ENCODE results near the gene OGFOD3. TPM values are rescaled to one million over a fixed set of nuclear protein-coding genes. Genes with fewer than 3 reads are reported as not detected.
A peak's percentile ranks its signal among the peaks of the same experiment; 100 is the strongest.
"Not testable (repeated sequence)": the region's sequence is repeated elsewhere in the genome, so short reads cannot be mapped to it uniquely, and the experiment has no call there.

The OGFOD3 gene
- polyA plus RNA-seq, 6 donors from 2014 or later, result 22.8 to 31.6 (median 26.1) TPM

DNA sequence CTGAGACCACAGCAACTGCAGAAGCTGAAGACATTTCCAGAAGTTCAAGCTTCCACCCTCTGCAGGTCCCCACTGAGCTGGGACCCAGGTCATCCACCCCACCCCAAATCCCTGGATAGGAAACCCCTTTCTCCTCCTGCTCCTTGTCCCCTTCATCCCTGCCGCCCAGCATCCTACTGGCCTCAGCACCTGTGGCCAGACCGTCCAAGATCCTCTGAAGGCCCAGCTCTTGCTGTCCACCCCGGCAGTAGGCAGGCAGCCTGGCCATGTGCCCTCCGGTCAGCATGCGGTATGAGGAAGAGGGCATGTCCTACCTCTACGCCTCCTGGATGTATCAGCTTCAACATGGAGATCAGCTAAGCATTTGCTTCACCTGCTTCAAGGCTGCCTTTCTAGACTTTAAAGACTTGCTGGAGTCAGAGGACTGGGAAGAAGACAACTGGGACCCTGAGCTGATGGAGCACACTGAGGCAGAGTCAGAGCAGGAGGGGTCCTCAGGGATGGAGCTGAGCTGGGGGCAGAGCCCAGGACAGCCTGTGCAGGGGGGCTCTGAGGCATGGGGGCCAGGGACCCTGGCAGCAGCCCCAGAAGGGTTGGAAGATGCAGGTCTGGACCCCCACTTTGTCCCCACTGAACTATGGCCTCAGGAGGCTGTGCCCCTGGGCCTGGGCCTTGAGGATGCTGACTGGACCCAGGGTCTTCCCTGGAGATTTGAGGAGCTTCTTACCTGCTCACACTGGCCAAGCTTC lies 56.3 kb downstream of the OGFOD3 start:
- Mint-ChIP-seq H3K27me3 (peaks cover 13 to 36% (median 29%) of the 10 kb centered on the region in 3 donors), H3K4me1 (peaks cover 4 to 7% (median 7%) of the 10 kb centered on the region in 3 donors), H3K9me3 (peaks cover 0 to 2% (median 0%) of the 10 kb centered on the region in 7 donors), H3K36me3 (no peaks in the 10 kb centered on the region), H3K27ac (no peak overlapping the region), H3K4me3 (no peak overlapping the region)
- no peak for DNase-seq
- no peak for ATAC-seq (ENCODE audit: low read depth in 2 of 2)

DNA sequence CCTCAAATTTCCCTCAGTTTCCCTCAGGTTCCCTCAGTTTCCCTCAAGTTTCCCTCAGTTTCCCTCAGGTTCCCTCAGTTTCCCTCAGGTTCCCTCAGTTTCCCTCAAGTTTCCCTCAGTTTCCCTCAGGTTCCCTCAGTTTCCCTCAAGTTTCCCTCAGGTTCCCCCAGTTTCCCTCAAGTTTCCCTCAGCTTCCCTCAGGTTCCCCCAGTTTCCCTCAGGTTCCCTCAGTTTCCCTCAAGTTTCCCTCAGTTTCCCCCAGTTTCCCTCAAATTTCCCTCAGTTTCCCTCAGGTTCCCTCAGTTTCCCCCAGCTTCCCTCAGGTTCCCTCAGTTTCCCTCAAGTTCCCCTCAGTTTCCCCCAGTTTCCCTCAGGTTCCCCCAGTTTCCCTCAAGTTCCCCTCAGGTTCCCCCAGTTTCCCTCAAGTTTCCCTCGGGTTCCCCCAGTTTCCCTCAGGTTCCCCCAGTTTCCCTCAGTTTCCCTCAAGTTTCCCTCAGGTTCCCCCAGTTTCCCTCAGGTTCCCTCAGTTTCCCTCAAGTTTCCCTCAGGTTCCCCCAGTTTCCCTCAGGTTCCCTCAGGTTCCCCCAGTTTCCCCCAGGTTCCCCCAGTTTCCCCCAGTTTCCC lies 58.8 kb downstream of the OGFOD3 start:
- not testable (repeated sequence) for H3K27ac Mint-ChIP-seq; ATAC-seq (ENCODE audit: low read depth in 2 of 2); H3K36me3 Mint-ChIP-seq; H3K4me1 Mint-ChIP-seq; H3K4me3 Mint-ChIP-seq; H3K9me3 Mint-ChIP-seq; DNase-seq
- peaks cover 8 to 41% (median 28%) of the 10 kb centered on the region in 3 donors for H3K27me3 Mint-ChIP-seq

DNA sequence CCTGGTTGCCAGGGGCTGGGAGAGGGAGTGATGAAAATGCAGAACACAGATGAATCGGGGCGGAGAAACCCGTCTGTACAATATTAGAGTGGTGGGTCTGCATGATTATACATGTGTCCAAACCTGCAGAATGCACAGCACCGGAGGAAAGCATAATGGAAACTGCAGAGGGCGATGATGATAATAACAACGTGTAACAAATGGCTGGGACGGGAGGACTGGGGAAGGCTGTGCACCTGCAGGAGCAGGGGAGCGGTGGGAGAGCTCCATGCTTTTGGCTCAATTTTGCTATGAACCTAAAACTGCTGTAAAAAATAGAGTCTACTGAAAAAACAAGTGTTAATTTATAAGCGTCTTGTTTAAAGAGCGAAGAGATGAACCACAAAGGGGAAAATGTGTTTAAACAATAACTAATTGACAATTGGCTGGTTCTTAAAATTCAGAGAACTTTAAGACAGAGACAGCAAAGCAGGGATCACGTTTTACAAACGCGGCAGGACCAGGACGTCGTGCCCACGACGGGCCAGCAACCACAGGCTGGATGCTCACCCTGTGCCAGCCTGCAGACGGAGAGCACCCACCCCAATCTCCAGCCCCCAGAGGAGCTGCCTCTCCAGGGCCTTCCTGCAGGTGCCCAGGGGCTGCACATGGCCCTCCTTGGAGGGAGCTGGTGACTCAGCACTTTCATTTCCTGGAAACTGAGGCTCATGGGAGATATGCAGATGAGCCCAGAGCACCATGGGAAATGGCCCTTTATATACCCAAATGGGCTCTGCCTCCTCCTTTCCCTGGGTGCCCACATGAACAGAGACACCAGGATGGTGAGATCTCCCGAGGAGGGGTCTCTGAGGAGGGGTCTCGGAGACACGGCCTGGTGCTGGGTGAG lies 59.7 kb downstream of the OGFOD3 start, which contains the start of gene TEX19:
TSS of gene TEX19 (plus strand) at position 783 of the 886 bp plus-strand sequence. CDS start 2,904 bp downstream, outside the sequence.
- Mint-ChIP-seq H3K4me1 (peaks cover 4 to 7% (median 7%) of the 10 kb centered on the region in 3 donors), H3K27ac (peak within 1 kb of the TSS in 1 of 6 donors; percentile 67), H3K9me3 (peaks cover 0 to 2% (median 0%) of the 10 kb centered on the region in 7 donors), H3K4me3 (peak within 1 kb of the TSS in 2 of 8 donors; percentile 10 to 77), H3K36me3 (no peaks in the 10 kb centered on the region), H3K27me3 (peaks cover 8 to 46% (median 26%) of the 10 kb centered on the region in 3 donors)
- DNase-seq (no peak), ATAC-seq (ENCODE audit: low read depth in 2 of 2) (peak; percentile 37 to 46)

DNA sequence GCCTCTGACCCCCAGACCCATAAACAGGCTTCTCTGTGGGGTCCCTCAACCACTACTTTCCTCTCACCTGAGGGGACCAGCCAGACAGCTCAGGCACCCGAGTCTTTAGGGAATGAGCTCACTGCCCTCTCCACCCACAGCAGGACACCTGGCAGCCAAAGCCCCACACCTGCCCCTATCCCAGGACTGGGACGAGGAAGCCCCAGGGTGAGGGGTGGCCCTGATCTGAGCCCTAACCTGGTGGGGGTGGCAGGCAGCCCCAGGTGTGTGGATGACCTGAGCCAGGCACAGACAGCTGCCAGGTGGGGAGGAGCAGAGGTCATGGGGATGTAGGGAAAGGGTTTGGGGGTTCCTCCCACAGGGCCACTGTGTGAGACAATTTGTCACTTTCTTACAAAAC lies 61.0 kb downstream of the OGFOD3 start:
- Mint-ChIP-seq H3K27ac (no peak overlapping the region), H3K9me3 (peaks cover 0 to 2% (median 0%) of the 10 kb centered on the region in 7 donors), H3K4me1 (peaks cover 4 to 7% (median 7%) of the 10 kb centered on the region in 3 donors), H3K36me3 (no peaks in the 10 kb centered on the region), H3K27me3 (peaks cover 8 to 41% (median 19%) of the 10 kb centered on the region in 3 donors), H3K4me3 (no peak overlapping the region)
- ATAC-seq (ENCODE audit: low read depth in 2 of 2), result no peak
- no peak for DNase-seq

GRCh38 chr17:82356845-82357355 lies 61.5 kb downstream of the OGFOD3 start:
- DNase-seq (no peak), ATAC-seq (ENCODE audit: low read depth in 2 of 2) (no peak)
- H3K27ac Mint-ChIP-seq, result no peak overlapping the region
- H3K4me1 Mint-ChIP-seq, result peaks cover 7% of the 10 kb centered on the region in 3 donors
- no peaks in the 10 kb centered on the region for H3K36me3 Mint-ChIP-seq
- H3K27me3 Mint-ChIP-seq, result peaks cover 8 to 42% (median 16%) of the 10 kb centered on the region in 3 donors
- H3K9me3 Mint-ChIP-seq, result peaks cover 0 to 2% (median 0%) of the 10 kb centered on the region in 7 donors
- no peak overlapping the region for H3K4me3 Mint-ChIP-seq

- Mint-ChIP-seq H3K36me3 (no peaks in the 10 kb centered on the region), H3K4me3 (no peak overlapping the region), H3K27ac (no peak overlapping the region), H3K4me1 (peaks cover 7 to 11% (median 7%) of the 10 kb centered on the region in 3 donors), H3K9me3 (peaks cover 0 to 2% (median 0%) of the 10 kb centered on the region in 7 donors), H3K27me3 (peaks cover 11 to 46% (median 12%) of the 10 kb centered on the region in 3 donors)
- DNase-seq, result no peak
- ATAC-seq (ENCODE audit: low read depth in 2 of 2), result no peak
Measured at GRCh38 chr17:82355770-82356427, 62.5 kb downstream of the OGFOD3 start.

GRCh38 chr17:82354804-82355308 lies 63.5 kb downstream of the OGFOD3 start:
- Mint-ChIP-seq H3K27me3 (peaks cover 11 to 46% (median 12%) of the 10 kb centered on the region in 3 donors), H3K27ac (no peak overlapping the region), H3K4me3 (no peak overlapping the region), H3K9me3 (peaks cover 0 to 2% (median 0%) of the 10 kb centered on the region in 7 donors), H3K4me1 (peaks cover 7 to 11% (median 7%) of the 10 kb centered on the region in 3 donors), H3K36me3 (no peaks in the 10 kb centered on the region)
- no peak for ATAC-seq (ENCODE audit: low read depth in 2 of 2)
- no peak for DNase-seq

DNA sequence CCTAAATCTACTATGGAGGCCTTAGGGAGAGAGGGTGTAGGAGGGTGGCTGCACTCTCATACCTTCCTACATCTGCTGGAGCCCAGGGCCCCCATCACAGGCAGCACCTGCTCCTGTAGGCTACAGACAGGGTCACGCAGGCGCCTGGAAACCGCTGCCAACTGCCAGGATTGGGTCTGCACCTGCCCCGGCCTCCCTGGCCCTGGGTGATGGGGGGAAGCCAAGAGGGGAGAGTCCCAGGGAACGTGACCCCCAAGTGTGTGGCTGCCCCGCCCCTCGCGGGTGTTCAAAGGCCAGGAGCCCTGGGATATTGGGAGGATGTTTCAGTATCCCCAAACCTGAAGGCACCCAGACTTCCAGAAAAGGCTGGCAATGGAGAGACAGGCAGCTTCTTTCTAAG lies 64.9 kb downstream of the OGFOD3 start:
- Mint-ChIP-seq H3K4me3 (no peak overlapping the region), H3K27me3 (peaks cover 11 to 50% (median 20%) of the 10 kb centered on the region in 3 donors), H3K27ac (no peak overlapping the region), H3K4me1 (peaks cover 4 to 8% (median 4%) of the 10 kb centered on the region in 3 donors), H3K9me3 (no peaks in the 10 kb centered on the region), H3K36me3 (no peaks in the 10 kb centered on the region)
- ATAC-seq (ENCODE audit: low read depth in 2 of 2) (no peak), DNase-seq (no peak)

- H3K27ac Mint-ChIP-seq, result peak overlapping the region in 1 of 6 donors; percentile 12
- H3K9me3 Mint-ChIP-seq, result no peaks in the 10 kb centered on the region
- peak; percentile 95 to 97 for ATAC-seq (ENCODE audit: low read depth in 2 of 2)
- H3K27me3 Mint-ChIP-seq, result peaks cover 9 to 45% (median 16%) of the 10 kb centered on the region in 3 donors
- DNase-seq, result peak; percentile 81
- H3K4me1 Mint-ChIP-seq, result peaks cover 0 to 6% (median 0%) of the 10 kb centered on the region in 3 donors
- no peak overlapping the region for H3K4me3 Mint-ChIP-seq
- H3K36me3 Mint-ChIP-seq, result no peaks in the 10 kb centered on the region
Measured at GRCh38 chr17:82351713-82352488, 66.5 kb downstream of the OGFOD3 start.

- Mint-ChIP-seq H3K27me3 (peaks cover 15 to 50% (median 21%) of the 10 kb centered on the region in 3 donors), H3K9me3 (no peaks in the 10 kb centered on the region), H3K36me3 (no peaks in the 10 kb centered on the region), H3K4me3 (peak overlapping the region in 1 of 8 donors; percentile 41), H3K4me1 (peaks cover 0 to 6% (median 5%) of the 10 kb centered on the region in 3 donors), H3K27ac (no peak overlapping the region)
- ATAC-seq (ENCODE audit: low read depth in 2 of 2) (no peak), DNase-seq (no peak)
Measured at GRCh38 chr17:82351254-82351712, 67.1 kb downstream of the OGFOD3 start.

- DNase-seq (peak; percentile 13), ATAC-seq (ENCODE audit: low read depth in 2 of 2) (peak in 1 of 2 donors; percentile 29)
- H3K27ac Mint-ChIP-seq, result no peak overlapping the region
- no peak overlapping the region for H3K4me3 Mint-ChIP-seq
- no peaks in the 10 kb centered on the region for H3K9me3 Mint-ChIP-seq
- H3K27me3 Mint-ChIP-seq, result peaks cover 16 to 47% (median 24%) of the 10 kb centered on the region in 3 donors
- no peaks in the 10 kb centered on the region for H3K36me3 Mint-ChIP-seq
- peaks cover 0 to 6% (median 6%) of the 10 kb centered on the region in 3 donors for H3K4me1 Mint-ChIP-seq
Measured at GRCh38 chr17:82350182-82351030, 68.0 kb downstream of the OGFOD3 start.

Data from naive B cell (primary cell).